ENCODE data around the gene NEUROD2. TPM values are rescaled to one million over a fixed set of nuclear protein-coding genes. Genes with fewer than 3 reads are reported as not detected.

The NEUROD2 gene
- total RNA-seq, 2 donors from 2014 or later: not detected

DNA sequence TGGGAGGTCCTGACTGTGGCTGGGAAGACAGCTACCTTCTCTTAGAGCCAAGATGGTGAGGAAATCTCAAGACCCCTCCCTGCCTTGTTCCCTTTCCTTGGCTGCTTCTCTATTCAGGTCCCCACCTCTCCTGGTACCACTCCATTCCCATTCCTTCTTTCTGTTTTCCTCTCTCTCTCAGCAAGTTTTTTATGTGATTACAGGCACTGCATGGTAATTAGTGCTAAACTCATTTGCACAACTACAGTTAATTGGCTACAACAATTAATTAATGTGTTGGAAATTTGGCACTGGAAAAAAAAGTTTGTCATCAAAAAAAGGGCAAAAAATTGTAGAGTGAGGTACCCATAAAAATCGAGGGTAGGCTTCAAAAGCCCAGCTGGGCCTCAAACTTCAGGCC, 45.3 kb downstream of the NEUROD2 start:
- H3K27me3 Mint-ChIP-seq: no peaks in the 10 kb centered on the region
- H3K27ac Mint-ChIP-seq: no peak overlapping the region
- ATAC-seq (no peak), DNase-seq (ENCODE audit: low spot score) (no peak)
- peaks cover 0 to 9% of the 10 kb centered on the region in 2 donors for H3K4me1 Mint-ChIP-seq (ENCODE audit: low read depth in 2 of 2)
- H3K4me3 Mint-ChIP-seq: no peak overlapping the region
- no peaks in the 10 kb centered on the region for H3K9me3 Mint-ChIP-seq
- peaks cover 9% of the 10 kb centered on the region for H3K36me3 Mint-ChIP-seq

DNA sequence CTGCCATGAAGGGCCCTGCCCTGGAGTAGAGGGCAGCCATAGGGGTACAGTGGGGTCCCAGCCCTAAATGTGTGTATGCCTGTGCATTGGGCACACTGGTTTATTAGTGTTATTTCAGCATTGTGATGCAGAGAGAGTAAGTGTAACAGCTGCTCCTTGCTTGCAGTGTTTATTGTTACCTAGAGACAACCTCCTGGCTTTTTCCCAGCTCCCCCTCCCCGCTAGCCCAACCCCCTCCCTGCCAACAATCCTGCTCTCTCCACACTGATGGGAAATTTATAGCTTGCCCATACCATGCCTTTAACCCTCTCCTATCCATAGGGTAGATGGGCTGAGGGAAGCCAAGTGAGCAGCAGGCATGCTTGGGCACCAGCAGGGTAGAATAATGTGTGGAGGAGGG, 51.3 kb downstream of the NEUROD2 start:
- H3K4me3 Mint-ChIP-seq: no peak overlapping the region
- H3K36me3 Mint-ChIP-seq: peaks cover 5% of the 10 kb centered on the region
- DNase-seq (ENCODE audit: low spot score): no peak
- no peaks in the 10 kb centered on the region for H3K4me1 Mint-ChIP-seq (ENCODE audit: low read depth in 2 of 2)
- ATAC-seq: no peak
- no peaks in the 10 kb centered on the region for H3K9me3 Mint-ChIP-seq
- no peaks in the 10 kb centered on the region for H3K27me3 Mint-ChIP-seq
- no peak overlapping the region for H3K27ac Mint-ChIP-seq

DNA sequence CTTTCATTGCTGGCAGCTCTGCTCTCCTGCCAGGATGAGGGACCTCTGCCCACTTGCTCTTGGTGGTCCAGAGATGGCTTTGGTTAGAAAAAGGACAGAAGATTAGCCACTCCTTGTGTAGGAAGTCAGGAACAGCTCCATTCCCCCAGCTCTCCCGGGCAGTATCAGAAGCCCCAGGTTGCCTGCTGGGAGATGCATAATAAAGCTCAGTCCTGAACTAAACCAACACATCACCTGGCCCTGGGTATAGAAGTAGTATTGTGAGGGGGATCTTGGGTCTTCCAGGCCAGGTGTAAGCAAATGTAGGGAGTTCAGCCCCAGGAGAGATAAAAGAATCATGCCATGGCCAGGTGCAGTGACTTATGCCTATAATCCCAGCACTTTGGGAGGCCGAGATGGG, 52.4 kb downstream of the NEUROD2 start:
- no peak overlapping the region for H3K27ac Mint-ChIP-seq

More for the DNA sequence above, 52.4 kb downstream of the NEUROD2 start:
- no peak for DNase-seq (ENCODE audit: low spot score)
- no peaks in the 10 kb centered on the region for H3K9me3 Mint-ChIP-seq
- no peaks in the 10 kb centered on the region for H3K27me3 Mint-ChIP-seq
- H3K36me3 Mint-ChIP-seq: peaks cover 3% of the 10 kb centered on the region
- H3K4me1 Mint-ChIP-seq (ENCODE audit: low read depth in 2 of 2): no peaks in the 10 kb centered on the region
- no peak for ATAC-seq
- H3K4me3 Mint-ChIP-seq: no peak overlapping the region

Other genes with a start within 250 kb of the NEUROD2 start
- gene FBXL20, start 206.3 kb downstream of the NEUROD2 start, total RNA-seq: 10 to 100 TPM; 14.4 to 18.3 TPM
- 10 to 100 TPM; 66.1 to 67.2 TPM for gene MED1, start 156.7 kb downstream of the NEUROD2 start, total RNA-seq
- gene CDK12, start 146.4 kb downstream of the NEUROD2 start, total RNA-seq: 100 to 1,000 TPM in 1 of 2 donors, 10 to 100 TPM in 1; 88.5 to 133 TPM
- not detected for gene PPP1R1B, start 19.0 kb upstream of the NEUROD2 start, total RNA-seq
- gene STARD3, start 29.2 kb upstream of the NEUROD2 start, total RNA-seq: 100 to 1,000 TPM in 1 of 2 donors, 10 to 100 TPM in 1; 97.9 to 139 TPM
- 1 to 10 TPM; 2.1 to 2.5 TPM for gene TCAP, start 57.4 kb upstream of the NEUROD2 start, total RNA-seq
- not detected for gene PNMT, start 60.5 kb upstream of the NEUROD2 start, total RNA-seq
- gene PGAP3, start 80.1 kb upstream of the NEUROD2 start, total RNA-seq: 10 to 100 TPM in 1 of 2 donors, 1 to 10 TPM in 1; 8.8 to 13.7 TPM
- 1 to 10 TPM; 3.8 to 9.5 TPM for gene ERBB2, start 92.1 kb upstream of the NEUROD2 start, total RNA-seq
- gene MIEN1, start 122.6 kb upstream of the NEUROD2 start, total RNA-seq: 10 to 100 TPM; 56.3 to 64.6 TPM
- under 1 TPM in 1 of 2 donors, not detected in 1; 0.36 TPM for gene GRB7, start 130.0 kb upstream of the NEUROD2 start, total RNA-seq

All from natural killer cell treated with Interleukin-12 subunit alpha and Interleukin-12 subunit beta and Interleukin-15 and Interleukin-18, amount 100 ng/mL, for 72 hours (primary cell).